ENCODE measurements around the gene PRKCE. TPM values are rescaled to one million over a fixed set of nuclear protein-coding genes. Genes with fewer than 3 reads are reported as not detected.

Gene PRKCE
- total and polyA plus RNA-seq, 2 experiments from 2014 or later: 13.2 to 19.2 TPM

GRCh38 chr2:45653122-45653913 is 1.8 kb downstream of the PRKCE start:
- H3K27ac ChIP-seq: no peak overlapping the region
- H3K4me1 ChIP-seq (ENCODE audit: low read depth): peaks cover 4% of the 10 kb centered on the region
- H3K27me3 ChIP-seq: peaks cover 13% of the 10 kb centered on the region
- no peaks in the 10 kb centered on the region for H3K9me3 ChIP-seq (ENCODE audit: low read depth)
- no peaks in the 10 kb centered on the region for H3K36me3 ChIP-seq
- TF ChIP-seq CTCF (IDR thresholded peaks at IDR 0.05; ENCODE audit: low read depth, low read length): no peak
- peak in 1 of 2 donors; percentile 44 for DNase-seq (ENCODE audit: low read depth in 1 of 2, low spot score in 1 of 2)
- peak overlapping the region; percentile 84 for H3K4me3 ChIP-seq

GRCh38 chr2:45654250-45654649 is 2.8 kb downstream of the PRKCE start:
- H3K4me1 ChIP-seq (ENCODE audit: low read depth): peaks cover 4% of the 10 kb centered on the region
- H3K4me3 ChIP-seq: no peak overlapping the region
- no peaks in the 10 kb centered on the region for H3K9me3 ChIP-seq (ENCODE audit: low read depth)
- H3K27ac ChIP-seq: no peak overlapping the region
- H3K27me3 ChIP-seq: peaks cover 13% of the 10 kb centered on the region
- H3K36me3 ChIP-seq: no peaks in the 10 kb centered on the region
- DNase-seq (ENCODE audit: low read depth in 1 of 2, low spot score in 1 of 2): peak in 1 of 2 donors; percentile 7
- TF ChIP-seq CTCF (IDR thresholded peaks at IDR 0.05; ENCODE audit: low read depth, low read length): no peak

GRCh38 chr2:45661828-45662227 is 10.4 kb downstream of the PRKCE start:
- no peak for TF ChIP-seq CTCF (IDR thresholded peaks at IDR 0.05; ENCODE audit: low read depth, low read length)
- Histone ChIP-seq H3K36me3 (no peaks in the 10 kb centered on the region), H3K27me3 (no peaks in the 10 kb centered on the region), H3K27ac (no peak overlapping the region), H3K4me1 (ENCODE audit: low read depth) (peaks cover 4% of the 10 kb centered on the region), H3K9me3 (ENCODE audit: low read depth) (no peaks in the 10 kb centered on the region), H3K4me3 (no peak overlapping the region)
- no peak for DNase-seq (ENCODE audit: low read depth in 1 of 2, low spot score in 1 of 2)

- DNase-seq (ENCODE audit: low read depth in 1 of 2, low spot score in 1 of 2): peak in 1 of 2 donors; percentile 21
- Histone ChIP-seq H3K36me3 (no peaks in the 10 kb centered on the region), H3K4me3 (no peak overlapping the region), H3K9me3 (ENCODE audit: low read depth) (no peaks in the 10 kb centered on the region), H3K4me1 (ENCODE audit: low read depth) (peaks cover 10% of the 10 kb centered on the region), H3K27me3 (no peaks in the 10 kb centered on the region), H3K27ac (no peak overlapping the region)
- TF ChIP-seq CTCF (IDR thresholded peaks at IDR 0.05; ENCODE audit: low read depth, low read length): no peak
Measured at GRCh38 chr2:45664635-45665261, 13.3 kb downstream of the PRKCE start.

- TF ChIP-seq CTCF (IDR thresholded peaks at IDR 0.05; ENCODE audit: low read depth, low read length): no peak
- no peaks in the 10 kb centered on the region for H3K36me3 ChIP-seq
- peak overlapping the region; percentile 89 for H3K27ac ChIP-seq
Measured at GRCh38 chr2:45668509-45668908, 17.0 kb downstream of the PRKCE start.

More at GRCh38 chr2:45668509-45668908, 17.0 kb downstream of the PRKCE start:
- Histone ChIP-seq H3K4me1 (ENCODE audit: low read depth) (peaks cover 10% of the 10 kb centered on the region), H3K27me3 (no peaks in the 10 kb centered on the region), H3K9me3 (ENCODE audit: low read depth) (no peaks in the 10 kb centered on the region), H3K4me3 (no peak overlapping the region)
- DNase-seq (ENCODE audit: low read depth in 1 of 2, low spot score in 1 of 2): no peak
